Glutamatergic neuron (in vitro differentiated cells): ENCODE measurements around the gene IRF5. TPM values are rescaled to one million over a fixed set of nuclear protein-coding genes. Genes with fewer than 3 reads are reported as not detected.

Source experiments
- DNase-seq: peaks from one replicate; pipeline ENCODE4 v3.0.0; 2022
- H3K27ac Mint-ChIP-seq: one replicate; pipeline ENCODE4 v1.8.0; 2020; ENCODE audit warnings: mild to moderate bottlenecking, mixed read lengths, inconsistent platforms; ENCODE audit not compliant: unreplicated experiment
- H3K27me3 Mint-ChIP-seq: one replicate; pipeline ENCODE4 v1.8.0; 2020; ENCODE audit warnings: mild to moderate bottlenecking, moderate library complexity, mixed read lengths, inconsistent platforms; ENCODE audit not compliant: unreplicated experiment
- H3K36me3 Mint-ChIP-seq: one replicate; pipeline ENCODE4 v1.8.0; 2020; ENCODE audit warnings: mild to moderate bottlenecking, mixed read lengths, inconsistent platforms; ENCODE audit not compliant: unreplicated experiment
- H3K4me1 Mint-ChIP-seq: one replicate; pipeline ENCODE4 v1.8.0; 2020; ENCODE audit warnings: mild to moderate bottlenecking, low read depth, mixed read lengths, inconsistent platforms; ENCODE audit not compliant: unreplicated experiment
- H3K4me3 Mint-ChIP-seq: one replicate; pipeline ENCODE4 v1.8.0; 2020; ENCODE audit warnings: mild to moderate bottlenecking, mixed read lengths, inconsistent platforms; ENCODE audit not compliant: unreplicated experiment
- H3K9me3 Mint-ChIP-seq: one replicate; pipeline ENCODE4 v1.8.0; 2020; ENCODE audit warnings: mild to moderate bottlenecking, moderate library complexity, mixed read lengths, inconsistent platforms; ENCODE audit not compliant: unreplicated experiment
- CTCF ChIP-seq: fragments of 200-600 bp; sonication (generic); IDR thresholded peaks from one replicate; pipeline ENCODE4 v1.5.0; 2021; ENCODE audit not compliant: partially characterized antibody, unreplicated experiment
- total RNA-seq: library from RNA; stranded (reverse); fragmentation: NEBNext Ultra II Directional; extraction: Animal tissue kit (Norgen Biotek cat#: 25700); gene quantifications from one replicate; pipeline ENCODE4 v1.2.1, GENCODE V29; 2021; ENCODE audit not compliant: unreplicated experiment

The IRF5 gene
- total RNA-seq, 1 donor from 2014 or later, result not detected

- H3K36me3 Mint-ChIP-seq, result no peaks in the 10 kb centered on the region
- no peak for TF ChIP-seq CTCF
- peaks cover 21% of the 10 kb centered on the region for H3K4me1 Mint-ChIP-seq
- H3K9me3 Mint-ChIP-seq, result peaks cover 3% of the 10 kb centered on the region
- no peak for DNase-seq
- peaks cover 19% of the 10 kb centered on the region for H3K27me3 Mint-ChIP-seq
- no peak overlapping the region for H3K27ac Mint-ChIP-seq
- H3K4me3 Mint-ChIP-seq, result no peak overlapping the region
Measured at GRCh38 chr7:128918016-128918665, 19.6 kb upstream of the IRF5 start.

GRCh38 chr7:128919241-128919640 is 18.5 kb upstream of the IRF5 start:
- H3K27ac Mint-ChIP-seq, result no peak overlapping the region
- H3K9me3 Mint-ChIP-seq, result peaks cover 3% of the 10 kb centered on the region
- no peak for TF ChIP-seq CTCF
- peaks cover 21% of the 10 kb centered on the region for H3K4me1 Mint-ChIP-seq
- no peak overlapping the region for H3K4me3 Mint-ChIP-seq
- no peaks in the 10 kb centered on the region for H3K36me3 Mint-ChIP-seq
- peaks cover 19% of the 10 kb centered on the region for H3K27me3 Mint-ChIP-seq
- DNase-seq, result no peak

GRCh38 chr7:128919881-128920799 is 17.6 kb upstream of the IRF5 start:
- no peak for TF ChIP-seq CTCF
- no peak overlapping the region for H3K27ac Mint-ChIP-seq
- no peaks in the 10 kb centered on the region for H3K36me3 Mint-ChIP-seq
- peaks cover 21% of the 10 kb centered on the region for H3K4me1 Mint-ChIP-seq
- peaks cover 3% of the 10 kb centered on the region for H3K9me3 Mint-ChIP-seq
- no peak overlapping the region for H3K4me3 Mint-ChIP-seq
- H3K27me3 Mint-ChIP-seq, result peaks cover 15% of the 10 kb centered on the region
- no peak for DNase-seq

- peaks cover 17% of the 10 kb centered on the region for H3K4me1 Mint-ChIP-seq
- peaks cover 3% of the 10 kb centered on the region for H3K9me3 Mint-ChIP-seq
- no peaks in the 10 kb centered on the region for H3K36me3 Mint-ChIP-seq
- DNase-seq, result no peak
- H3K27me3 Mint-ChIP-seq, result peaks cover 13% of the 10 kb centered on the region
- no peak overlapping the region for H3K4me3 Mint-ChIP-seq
- no peak for TF ChIP-seq CTCF
- no peak overlapping the region for H3K27ac Mint-ChIP-seq
Measured at GRCh38 chr7:128920913-128921582, 16.7 kb upstream of the IRF5 start.
